NCI-H526 (cell line): Measurements from ENCODE around the gene NR2F6.

ENCODE experiments used
- DNase-seq, 2 experiments: peaks; one replicate each; lab custom pipeline; 2025; lab: John Stamatoyannopoulos, UW

NR2F6 gene

GRCh38 chr19:17263712-17264640 is 18.3 kb upstream of the NR2F6 start:
- DNase-seq: no peak

- DNase-seq: no peak
Measured at GRCh38 chr19:17262557-17262956, 16.8 kb upstream of the NR2F6 start.

DNA sequence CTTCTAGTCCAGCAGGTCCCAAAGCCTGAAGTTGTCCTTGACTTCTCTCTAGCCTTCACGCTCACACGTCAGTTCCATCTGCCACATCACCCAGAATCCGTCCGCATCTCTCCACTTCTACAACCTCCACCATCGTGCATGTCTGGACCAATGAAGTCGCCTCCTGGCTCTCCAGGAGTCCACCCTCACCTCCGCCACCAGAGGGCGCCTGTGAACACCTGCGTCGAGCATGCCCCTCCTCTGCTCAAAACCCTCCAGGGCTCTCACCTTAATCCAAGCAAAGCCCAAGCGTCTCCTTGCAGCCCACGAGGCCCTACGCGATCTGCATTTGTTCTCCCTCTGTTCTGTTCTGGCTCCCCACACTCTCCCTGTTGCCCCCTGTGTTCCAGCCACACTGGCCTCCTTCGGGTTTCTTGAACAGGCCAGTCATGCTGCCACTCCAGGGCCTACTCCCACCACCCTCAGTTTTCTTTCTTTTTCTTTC is 15.2 kb upstream of the NR2F6 start:
- peak; percentile 51 to 77 for DNase-seq

GRCh38 chr19:17259934-17260333 is 14.2 kb upstream of the NR2F6 start:
- no peak for DNase-seq

DNA sequence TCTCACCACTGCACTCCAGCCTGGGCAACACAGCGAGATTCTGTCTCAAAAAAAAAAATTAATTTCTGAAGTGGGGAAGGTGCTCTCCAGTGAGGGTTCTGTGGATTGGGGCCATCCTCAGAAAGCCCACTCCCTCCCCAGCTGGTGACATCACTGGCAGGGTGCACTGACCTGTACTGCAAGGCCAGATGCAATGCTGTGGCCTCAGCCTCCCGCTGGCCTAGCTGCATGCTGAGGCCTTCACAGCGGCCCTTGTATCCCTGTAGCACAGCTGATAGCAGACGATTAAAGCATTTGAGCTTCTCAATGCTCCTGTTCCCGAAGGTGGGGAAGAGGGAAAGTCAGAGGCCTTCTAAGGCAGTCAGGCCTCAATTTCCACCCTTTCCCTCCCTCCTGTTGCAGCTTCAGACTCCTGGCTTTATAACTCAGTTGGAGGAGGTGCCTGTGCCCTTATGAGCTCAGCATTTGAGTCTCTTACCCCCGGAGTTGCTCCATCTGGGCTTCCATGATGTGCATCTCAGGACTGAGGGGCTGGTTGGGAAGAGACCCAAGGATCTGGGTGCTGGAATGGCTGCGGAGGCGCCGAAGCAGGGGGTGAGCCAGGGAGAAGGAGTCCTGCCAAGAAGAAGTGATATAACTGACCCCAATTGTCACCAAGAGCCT is 13.5 kb upstream of the NR2F6 start:
- DNase-seq: no peak

- DNase-seq: no peak
Measured at GRCh38 chr19:17256130-17256529, 10.4 kb upstream of the NR2F6 start.

DNA sequence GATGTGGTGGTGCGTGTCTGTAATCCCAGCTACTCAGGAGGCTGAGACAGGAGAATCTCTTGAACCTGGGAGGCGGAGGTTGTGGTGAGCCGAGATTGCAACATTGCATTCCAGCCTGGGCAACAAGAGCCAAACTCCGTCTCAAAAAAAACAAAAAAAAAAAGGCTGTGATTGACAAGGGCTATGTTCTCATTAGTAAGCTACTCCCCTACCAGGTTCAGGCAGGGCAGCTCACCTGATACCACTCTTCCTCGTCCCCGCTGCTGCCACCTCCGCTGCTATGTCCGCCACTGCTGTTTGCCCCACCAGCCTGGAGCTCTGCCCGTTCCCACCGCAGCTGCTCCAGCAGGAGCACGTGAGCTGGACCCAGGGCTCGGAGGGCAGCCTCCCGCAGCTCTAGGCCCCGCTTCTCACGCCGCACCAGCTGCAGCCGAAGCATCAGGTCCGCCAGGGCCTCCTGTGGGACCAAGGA is 9.5 kb upstream of the NR2F6 start:
- DNase-seq: no peak

- no peak for DNase-seq
Measured at GRCh38 chr19:17254636-17255035, 8.9 kb upstream of the NR2F6 start.

DNA sequence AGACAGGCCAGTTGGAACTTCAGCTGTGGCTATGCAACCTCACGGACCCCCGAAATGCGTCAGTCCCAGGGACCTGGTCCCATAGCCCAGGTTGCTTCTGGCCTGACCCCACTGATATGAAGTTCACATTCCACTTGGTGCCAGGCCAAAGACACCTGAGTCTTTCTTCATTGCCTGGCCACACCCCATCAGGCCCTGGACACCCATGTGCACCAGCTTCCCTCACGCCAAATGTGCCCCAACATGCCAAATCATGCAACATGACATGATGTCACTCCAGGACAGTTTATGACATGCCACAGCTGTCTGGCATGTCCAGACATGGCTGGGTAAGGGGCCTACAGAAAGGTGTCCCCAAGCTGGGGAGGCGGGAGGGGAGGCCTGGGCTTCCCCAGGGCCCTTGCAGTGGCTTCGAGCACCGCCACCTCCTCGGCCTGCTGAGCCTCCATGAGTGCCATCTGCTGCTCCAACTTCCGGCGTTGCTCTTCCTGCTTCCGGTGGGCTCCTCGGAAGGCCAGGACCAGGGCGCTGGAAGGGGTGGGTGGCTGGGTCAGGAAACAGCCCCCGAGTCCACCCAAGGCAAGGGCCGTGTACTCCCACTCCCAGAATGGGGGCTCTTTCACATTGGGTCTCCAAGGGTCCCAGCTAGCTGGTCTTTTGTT is 4.3 kb upstream of the NR2F6 start:
- no peak for DNase-seq

DNA sequence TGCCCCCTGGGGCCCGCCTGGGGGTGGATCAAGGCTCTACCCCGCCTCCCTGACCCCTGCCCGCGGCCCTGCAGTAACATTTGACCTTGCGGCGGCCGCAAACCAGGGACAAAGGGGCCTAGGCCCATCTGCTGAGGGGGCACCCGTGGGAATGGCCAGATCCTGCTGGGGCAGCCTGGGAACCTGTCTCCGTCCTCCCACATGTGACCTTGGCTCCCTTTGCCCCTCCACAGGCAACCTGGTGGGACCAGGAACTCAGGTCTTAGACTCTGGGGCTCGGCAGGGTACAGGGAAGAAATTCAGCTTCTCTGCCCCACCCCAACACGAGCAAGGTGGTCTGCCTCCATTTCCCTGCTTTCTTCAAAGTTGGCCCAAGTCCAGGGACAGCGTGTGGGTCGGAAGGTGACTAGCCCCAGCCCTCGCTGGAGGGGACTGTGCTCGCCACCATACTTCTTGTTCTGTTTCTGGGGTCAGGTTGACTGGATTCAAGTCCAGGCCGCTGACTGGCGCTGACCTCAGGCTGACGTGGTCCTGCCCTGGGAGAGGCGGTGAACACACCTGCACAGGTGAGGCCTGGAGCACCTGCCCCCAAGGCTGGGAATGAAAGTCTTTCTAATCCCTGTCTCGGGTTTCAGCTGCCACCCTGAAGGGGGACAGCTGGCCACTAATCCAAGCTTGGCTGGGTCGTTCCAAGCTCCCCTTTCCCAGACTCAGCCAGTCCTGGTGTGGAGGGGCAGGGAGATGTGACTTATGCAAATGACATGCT is 2.5 kb upstream of the NR2F6 start:
- DNase-seq: peak; percentile 39 to 69

DNA sequence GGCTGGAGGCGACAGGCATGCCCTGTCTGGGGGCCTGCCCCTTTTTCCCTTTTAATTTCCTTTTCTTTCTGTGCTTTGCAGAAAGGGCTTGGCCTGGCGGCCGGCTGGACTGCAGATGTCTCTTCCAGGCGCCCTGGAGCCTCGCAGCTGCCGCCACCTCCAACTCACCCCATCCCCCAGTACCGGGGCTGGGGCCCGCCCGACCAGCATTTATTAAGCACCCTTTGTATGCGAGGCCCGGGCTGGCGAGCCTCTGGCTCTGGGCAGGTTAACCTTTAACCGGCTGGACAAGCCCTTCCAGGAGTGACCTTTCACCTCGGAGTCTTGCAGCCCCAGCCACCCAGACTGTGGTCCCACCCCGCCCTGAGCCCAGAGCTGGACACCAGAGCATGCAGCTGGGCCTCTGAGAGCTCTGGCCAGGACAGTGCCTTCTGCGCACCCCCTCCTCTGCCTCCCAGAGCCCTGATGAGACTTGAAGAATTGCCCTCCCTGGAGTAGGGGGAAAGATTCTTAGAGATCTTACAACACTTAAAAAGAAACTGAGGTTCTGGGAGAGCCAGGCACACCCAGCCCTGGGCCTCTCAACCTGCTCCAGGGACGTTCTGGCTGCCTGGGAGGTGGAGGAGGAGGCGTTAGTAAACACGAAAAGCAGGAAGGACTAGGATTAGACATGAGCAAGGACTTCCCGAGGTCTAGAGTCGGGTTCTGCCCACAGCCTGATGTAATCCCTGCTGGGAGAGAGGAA is 1.1 kb upstream of the NR2F6 start:
- no peak for DNase-seq

- DNase-seq: peak in 1 of 2 experiments; percentile 28
Measured at GRCh38 chr19:17244618-17245534, 843 bp downstream of the NR2F6 start.

GRCh38 chr19:17243830-17244617 is 1.7 kb downstream of the NR2F6 start:
- peak in 1 of 2 experiments; percentile 69 for DNase-seq

- DNase-seq: no peak
Measured at GRCh38 chr19:17243211-17243829, 2.4 kb downstream of the NR2F6 start.

DNA sequence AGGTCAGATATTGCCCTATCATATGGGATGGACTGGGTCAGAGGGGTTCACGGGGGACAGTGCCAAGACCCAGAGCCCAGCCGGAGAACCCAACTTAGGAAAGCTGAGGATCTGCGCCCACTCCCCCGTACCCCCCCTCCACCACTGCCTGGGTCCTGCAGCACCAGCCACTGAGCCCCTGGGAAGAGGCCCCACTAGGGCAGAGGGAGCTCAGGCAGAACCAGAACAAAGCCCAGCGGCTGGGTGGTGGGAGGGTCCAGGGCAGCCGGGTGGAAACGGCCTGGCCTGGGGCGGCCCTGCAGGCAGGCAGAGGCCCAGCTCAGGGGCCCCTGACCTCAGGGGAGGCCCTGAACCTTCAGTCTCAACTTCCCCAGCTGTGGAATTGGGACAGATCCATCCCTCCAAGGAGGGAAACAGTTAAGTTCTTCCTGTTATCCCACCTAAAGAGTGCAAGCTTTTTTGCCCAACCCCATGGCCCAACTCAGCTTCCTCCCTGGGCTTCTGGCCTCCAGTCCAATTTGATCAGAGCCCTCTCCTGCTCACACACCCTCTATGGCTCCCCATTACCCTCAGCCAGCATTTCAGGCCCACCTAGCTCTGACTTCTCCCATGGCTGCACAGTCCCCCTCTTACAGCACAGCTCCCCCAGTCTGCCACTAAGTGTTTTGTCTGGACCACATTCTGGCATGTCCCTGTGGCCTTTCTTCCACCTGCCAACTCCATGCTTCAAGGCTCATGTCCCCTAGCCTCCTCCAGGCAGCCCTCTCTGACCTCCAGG is 3.1 kb downstream of the NR2F6 start:
- no peak for DNase-seq

DNA sequence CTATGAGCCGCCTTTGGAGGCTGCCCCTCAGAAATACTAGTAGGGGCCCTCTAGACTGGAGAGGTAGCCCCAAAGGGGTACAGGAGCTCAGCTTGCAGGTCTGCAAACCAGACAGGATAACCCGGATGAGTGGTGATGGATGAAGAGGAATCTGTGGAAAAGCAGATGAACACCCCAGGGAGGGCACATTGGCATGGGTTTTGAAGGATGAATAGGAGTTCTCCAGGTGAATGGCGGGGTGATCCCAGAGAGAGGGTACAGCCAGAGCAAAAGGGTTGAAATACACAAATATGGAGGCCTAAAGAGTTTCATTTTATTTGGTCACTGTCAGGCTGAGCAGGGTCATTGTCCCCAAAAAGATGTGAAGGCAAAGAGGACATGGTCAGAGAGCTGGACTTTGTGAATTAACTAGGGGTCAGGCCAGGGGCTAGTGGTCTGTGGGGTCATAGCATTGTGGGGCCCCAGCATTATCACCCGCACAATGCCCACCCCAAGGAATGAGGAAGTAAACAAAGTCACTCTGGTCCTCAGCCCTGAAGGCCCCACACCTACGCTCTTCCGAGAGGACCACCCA is 4.8 kb downstream of the NR2F6 start:
- DNase-seq: no peak

DNA sequence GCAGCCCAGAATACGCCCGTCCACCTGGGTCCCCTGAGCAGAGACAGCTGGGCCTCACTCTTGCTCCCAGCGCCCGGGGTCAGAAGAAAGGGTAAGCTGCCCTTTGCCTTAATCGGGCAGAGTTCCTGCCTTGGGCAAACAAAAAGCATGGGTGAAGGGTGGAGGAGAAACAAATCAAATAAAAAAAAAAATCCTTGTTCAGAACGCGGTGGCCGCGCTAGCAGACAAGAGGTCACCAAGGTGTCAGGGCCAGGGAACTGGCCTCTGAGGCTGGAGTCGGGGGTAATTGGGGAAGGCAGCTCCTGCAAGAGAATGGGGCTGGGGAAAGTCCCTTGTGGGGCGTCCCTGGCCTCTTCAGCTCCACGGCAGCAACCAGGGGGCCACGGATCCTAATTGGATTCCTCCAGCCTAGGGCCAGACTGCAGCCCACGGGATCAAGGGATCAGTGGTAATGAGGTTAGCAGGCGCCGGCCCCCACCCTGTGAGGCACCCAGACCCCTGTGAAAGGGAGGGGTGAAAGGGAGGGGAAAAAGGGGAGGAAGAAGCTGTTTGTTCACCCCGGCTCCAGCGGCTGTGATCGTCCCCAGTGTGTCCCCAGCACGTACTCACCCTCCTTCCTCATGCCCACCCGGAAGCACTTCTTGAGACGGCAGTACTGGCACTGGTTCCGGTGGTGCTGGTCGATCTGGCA is 5.5 kb downstream of the NR2F6 start:
- DNase-seq: no peak
